A673 (cell line): ENCODE measurements around the gene CDK2AP2.

Experiments used
- EZH2 ChIP-seq: fragments of 200-600 bp; sonication (generic); IDR thresholded peaks from 2 replicates; pipeline ENCODE4 v1.6.1; 2017; ENCODE audit warnings: borderline replicate concordance, low read depth, mild to moderate bottlenecking, mixed read lengths, antibody characterized with exemption, low read length; ENCODE audit not compliant: poor library complexity, severe bottlenecking
- TF ChIP-seq, protein P1 (sequence below): fragments of 300-800, 200-600 bp; sonication (generic); conservative IDR thresholded peaks from 2 replicates; pipeline ENCODE4 v1.5.1; 2017; ENCODE audit warnings: low read depth, mild to moderate bottlenecking, antibody characterized with exemption, low read length, moderate library complexity, mixed read lengths

DNA sequence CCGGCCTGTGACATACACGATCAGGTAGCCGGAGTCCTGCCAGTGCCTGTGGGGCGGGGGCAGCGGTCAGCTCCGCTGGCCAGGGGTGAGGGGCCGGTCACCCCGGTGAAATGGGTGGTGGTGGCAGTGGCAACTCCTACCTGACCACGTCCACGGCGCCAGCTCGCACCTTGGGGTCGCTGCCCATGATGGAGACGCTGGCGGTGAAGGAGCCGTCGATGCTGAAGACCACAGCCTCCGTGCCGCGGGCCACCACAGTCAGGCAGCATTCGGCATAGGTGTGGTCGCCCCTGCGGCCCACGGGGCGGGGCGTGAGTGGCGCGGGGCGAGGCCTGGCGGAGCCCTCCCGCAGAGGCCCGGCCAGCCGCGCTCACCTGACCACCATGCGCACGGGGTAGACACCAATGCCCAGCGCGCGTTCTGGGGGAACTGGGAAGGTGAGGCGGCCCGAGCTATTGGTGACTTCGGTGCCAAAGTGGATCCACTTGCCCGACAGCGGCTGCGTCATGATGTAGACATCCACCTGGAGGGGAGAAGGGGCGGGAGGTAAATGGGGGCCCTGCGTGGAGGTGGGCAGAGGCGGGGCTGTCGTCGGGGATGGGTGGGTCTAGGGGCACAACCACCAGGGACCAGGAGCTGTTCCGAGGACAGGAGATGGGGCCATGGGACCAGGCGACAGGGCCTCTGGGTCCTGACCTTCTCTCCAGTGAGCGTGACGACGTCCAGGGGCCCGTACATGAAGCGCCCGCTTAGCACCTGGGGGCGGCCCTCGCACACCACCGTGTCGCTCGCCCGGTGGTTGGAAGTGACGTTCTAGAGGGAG, 14.2 kb downstream of the CDK2AP2 start:
- TF ChIP-seq, protein P1, sequence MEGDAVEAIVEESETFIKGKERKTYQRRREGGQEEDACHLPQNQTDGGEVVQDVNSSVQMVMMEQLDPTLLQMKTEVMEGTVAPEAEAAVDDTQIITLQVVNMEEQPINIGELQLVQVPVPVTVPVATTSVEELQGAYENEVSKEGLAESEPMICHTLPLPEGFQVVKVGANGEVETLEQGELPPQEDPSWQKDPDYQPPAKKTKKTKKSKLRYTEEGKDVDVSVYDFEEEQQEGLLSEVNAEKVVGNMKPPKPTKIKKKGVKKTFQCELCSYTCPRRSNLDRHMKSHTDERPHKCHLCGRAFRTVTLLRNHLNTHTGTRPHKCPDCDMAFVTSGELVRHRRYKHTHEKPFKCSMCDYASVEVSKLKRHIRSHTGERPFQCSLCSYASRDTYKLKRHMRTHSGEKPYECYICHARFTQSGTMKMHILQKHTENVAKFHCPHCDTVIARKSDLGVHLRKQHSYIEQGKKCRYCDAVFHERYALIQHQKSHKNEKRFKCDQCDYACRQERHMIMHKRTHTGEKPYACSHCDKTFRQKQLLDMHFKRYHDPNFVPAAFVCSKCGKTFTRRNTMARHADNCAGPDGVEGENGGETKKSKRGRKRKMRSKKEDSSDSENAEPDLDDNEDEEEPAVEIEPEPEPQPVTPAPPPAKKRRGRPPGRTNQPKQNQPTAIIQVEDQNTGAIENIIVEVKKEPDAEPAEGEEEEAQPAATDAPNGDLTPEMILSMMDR = no peak
- no peak for TF ChIP-seq EZH2
